ENCODE measurements around the gene SCARF2.
A peak's percentile ranks its signal among the peaks of the same experiment; 100 is the strongest.

SCARF2 gene

DNA sequence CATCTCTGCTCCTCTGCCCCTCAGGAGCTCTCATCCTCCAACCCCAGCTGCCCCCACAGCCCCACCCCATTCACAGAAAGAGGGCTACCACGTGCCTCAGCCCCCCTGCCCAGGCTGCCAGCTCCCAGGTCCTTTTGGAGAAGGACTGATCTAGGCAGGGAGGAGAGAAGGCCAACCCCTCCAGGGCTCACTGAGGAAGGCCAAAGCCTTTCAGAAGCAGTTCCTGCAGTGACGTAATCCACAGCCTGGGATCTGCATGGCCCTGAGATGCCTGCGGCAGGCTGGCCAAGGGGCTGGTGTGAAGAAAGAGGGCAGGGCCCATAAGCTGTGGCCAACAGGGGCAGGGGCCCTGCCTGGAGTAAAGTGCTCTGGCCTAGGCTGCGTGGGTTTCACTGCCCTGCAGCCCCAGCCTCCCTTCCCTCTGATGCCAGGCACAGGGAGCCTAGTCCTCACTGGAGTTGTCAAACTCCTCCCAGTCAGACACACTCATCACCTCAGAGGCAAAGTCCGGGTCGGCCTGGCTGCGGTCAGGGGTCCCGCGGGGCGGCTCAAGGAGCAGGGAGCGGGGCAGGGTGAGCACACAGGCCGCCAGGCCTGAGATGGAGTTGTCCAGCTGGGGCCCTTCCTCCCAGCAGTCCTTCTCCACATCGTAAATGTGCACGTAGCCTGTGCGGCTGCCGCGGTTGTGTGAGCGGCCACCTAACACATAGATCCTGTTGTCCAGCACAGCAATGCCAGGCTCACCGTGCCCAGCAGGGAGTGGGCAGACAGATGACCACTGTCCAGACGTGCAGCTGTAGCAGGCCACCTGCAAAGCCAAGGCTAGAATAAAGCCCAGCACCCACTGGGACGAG lies 4.2 kb upstream of the SCARF2 start:
- FAIRE-seq (no peak), DNase-seq (ENCODE audit: insufficient read length, low spot score) (no peak)

DNA sequence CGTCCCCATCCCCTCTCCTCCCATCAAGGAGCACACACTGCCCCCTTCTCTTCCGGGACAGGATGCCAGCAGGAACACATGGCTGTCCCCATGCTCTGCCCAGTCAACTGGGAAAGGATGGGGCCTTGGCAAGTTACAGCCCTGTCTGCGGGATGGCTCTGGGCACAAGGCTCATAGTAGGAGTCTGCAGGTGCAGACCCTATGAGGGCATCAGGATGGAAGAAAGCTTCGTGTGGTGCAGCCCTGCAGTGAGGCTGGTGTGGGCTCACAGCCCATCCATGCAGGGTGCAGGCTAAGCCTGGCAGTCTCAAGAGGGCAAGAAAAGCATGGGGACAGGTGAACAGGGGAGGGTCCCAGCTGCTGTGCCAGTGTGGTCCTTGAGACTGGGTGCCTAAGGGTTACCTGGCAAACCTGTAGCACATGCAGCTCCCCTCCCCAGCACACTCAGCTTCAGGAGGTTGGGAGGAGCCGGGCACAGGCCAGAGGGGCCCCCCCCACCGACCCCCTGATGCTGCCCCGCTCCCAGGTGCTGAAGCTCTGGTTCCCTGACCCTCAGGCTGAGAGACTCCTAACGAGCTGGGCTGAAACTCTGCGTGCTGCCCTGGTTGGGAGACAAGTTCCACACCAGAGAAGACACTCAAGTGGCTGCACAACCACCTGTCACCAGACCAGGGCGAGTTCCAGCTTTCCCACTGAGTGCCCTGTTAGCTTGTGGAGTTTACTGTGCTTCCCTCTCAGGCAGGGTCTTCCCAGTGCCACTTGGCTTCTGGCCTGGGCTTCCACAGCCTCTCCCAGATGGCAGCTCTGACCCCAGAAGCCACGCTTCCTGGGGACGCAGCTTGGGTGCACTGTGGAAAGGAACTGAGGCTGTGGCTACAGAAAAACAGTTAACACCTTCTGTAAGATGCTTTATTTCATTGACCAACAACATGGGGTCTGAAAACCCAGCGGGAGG lies 3.3 kb upstream of the SCARF2 start:
- FAIRE-seq: no peak
- DNase-seq (ENCODE audit: insufficient read length, low spot score): no peak

DNA sequence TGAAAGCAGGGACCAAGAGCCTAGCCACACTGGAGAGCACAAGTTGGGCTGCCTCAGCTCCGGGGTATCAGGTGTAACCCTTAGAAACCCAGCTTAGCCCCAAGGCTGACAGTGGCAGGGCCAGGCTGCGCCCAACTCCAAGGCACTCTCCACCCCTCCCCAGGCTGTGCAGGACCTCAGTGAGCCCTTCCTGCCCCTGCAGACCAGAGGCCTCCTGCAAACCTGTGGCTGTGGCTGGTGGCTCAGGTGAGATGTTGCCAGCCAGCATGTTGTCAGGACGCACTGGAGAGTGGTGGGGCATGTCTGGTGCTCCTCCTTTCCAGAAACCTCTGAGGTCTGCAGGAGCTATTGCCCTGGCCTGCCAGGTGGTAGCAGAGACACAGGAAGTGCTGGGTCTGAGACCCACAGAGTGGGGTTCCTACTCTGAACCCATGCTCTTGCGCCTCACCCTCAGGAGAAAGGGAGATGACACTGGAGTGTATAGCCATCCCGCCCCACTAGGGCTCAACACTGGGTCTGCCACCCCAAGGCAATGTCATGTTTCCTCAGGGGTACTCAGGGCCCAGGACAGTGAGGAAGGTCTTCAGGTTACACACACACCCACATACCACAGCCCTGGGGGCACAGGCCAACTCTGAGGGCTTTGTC lies 2.4 kb upstream of the SCARF2 start:
- FAIRE-seq (no peak), DNase-seq (ENCODE audit: insufficient read length, low spot score) (no peak)

DNA sequence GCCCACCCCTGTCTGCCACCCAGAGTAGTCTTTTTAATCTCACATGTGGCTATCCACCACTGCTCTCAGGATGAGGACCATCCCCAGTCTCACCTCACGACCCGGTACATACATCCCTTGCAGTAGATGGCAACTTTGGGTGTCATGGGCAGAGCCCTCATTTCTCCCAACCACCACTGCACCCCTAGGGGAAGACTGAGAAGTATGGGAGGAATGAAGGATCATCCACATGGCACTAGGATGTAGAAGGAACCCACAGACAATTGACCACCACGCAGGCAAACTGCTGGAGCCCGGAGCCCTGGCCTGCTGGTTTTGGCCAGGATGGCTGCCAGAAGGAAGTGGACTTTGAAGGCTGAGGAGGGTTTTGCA lies 1.9 kb upstream of the SCARF2 start:
- DNase-seq (ENCODE audit: insufficient read length, low spot score): no peak
- FAIRE-seq: no peak

DNA sequence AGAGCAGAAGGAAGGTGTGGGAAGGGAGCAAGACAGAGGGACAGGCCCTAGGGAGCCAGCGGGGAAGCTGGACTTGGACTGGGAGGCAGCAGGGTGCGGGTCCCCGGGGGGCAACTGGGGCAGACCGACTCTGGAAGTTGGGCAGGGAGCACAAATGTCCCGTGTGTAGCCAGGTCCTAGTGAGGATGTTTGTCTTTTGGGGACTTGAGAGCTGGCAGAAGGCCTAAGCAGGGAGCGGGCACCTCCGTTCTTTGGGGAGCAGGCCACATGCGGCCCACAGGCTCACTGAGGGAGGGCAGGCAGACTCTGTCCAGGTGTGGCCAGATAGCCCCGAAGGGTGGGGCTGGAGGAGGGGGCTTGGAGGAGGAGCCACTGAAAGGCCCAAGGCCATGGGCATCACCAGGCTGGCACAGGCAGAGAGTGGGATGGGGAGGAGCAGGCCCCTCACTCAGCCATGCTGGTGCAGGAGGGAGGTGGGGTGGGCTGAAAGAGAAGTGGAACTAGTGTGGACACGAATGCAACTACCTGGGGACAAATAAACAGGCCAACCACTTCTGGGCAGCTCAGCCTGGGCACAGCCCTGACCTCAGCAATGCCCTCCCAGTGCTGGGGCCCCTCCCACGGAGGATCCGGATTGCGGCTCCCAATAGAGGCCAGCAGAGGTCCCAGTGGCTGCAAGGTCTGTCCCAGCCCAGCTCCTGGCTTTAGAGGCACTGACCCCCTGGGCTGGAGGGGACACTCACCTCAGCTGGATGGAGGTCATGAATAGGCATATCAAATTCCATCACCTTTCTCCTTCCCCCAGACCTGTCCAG lies 1.3 kb upstream of the SCARF2 start:
- FAIRE-seq (peak; percentile 85), DNase-seq (ENCODE audit: insufficient read length, low spot score) (no peak)

DNA sequence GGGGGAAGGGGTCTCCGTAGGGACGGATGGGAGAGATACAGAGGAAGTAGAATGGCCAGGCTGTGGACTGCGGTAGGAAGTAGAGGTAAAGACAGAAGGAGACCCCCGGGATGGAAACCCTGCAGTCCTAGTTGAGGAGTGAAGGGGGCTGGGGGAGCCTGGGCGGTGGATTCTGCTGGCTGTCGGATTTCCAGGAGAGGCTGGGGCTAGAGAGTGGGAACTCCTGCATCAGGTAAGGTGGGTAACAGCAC lies 727 bp upstream of the SCARF2 start:
- FAIRE-seq: no peak
- DNase-seq (ENCODE audit: insufficient read length, low spot score): no peak

DNA sequence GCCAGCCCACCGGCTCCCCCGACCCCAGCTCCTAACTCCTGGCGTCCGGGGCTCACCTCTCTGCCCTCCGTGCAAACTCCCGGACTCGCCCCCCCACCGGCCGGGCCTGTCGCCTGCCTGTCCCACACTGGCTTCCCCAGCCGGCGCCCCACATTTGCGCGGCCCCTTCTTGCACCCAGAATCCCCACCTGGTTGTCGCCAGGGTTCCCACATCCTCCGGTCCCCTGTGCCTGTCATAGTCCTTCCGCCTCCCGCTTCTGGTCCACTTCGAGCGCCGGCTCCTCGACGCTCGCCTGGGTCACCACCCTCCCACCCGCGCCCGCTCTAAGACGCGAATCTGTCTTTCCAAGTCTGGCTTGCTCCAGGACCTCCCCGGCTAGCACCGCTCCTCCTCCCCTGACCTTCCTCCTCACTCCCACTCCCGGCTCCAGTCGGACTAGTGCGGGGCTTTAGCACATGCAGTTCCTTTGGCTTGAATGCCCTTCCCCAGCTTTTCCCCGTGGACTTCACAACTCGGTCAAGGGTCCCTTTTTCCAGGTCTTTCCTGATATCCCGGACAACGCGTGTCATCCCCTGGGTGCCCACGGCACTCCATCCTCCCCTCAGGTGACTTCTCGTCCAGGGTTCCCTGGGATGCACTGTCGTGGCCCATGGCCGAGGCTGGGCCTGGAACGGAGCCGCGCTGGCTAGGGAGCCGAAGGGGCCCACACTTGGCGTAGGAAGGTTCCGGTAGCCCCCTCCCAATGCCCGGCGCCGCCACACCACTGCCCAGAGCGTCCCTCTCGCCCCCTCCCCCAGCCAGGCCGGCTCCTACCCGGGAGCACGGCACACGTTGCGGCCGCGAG lies 635 bp downstream of the SCARF2 start:
- DNase-seq (ENCODE audit: insufficient read length, low spot score): no peak
- FAIRE-seq: no peak

DNA sequence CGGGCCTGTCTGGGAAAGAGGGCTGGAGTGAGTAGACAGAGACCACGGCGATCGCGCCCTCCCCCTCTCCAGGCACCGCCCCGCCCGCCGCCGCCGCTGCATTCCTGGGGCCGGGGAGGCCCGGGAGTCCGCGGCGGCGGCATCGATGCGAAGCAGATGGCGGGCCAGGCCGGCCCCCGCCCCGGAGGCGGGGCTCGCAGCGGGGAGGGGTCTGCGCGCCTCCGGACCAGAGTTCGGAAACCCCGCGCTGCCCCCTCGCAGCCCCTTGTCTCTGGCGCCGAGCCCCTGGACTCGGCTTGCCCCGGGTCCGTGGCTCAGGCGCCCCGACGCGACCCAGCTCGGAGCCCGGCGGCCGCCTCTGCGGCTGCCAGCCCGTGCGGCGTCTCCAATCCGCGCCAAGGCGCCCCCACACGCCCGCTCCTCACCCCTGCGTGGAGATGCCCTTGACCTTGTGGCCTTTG lies 1.3 kb downstream of the SCARF2 start:
- FAIRE-seq: no peak
- no peak for DNase-seq (ENCODE audit: insufficient read length, low spot score)

DNA sequence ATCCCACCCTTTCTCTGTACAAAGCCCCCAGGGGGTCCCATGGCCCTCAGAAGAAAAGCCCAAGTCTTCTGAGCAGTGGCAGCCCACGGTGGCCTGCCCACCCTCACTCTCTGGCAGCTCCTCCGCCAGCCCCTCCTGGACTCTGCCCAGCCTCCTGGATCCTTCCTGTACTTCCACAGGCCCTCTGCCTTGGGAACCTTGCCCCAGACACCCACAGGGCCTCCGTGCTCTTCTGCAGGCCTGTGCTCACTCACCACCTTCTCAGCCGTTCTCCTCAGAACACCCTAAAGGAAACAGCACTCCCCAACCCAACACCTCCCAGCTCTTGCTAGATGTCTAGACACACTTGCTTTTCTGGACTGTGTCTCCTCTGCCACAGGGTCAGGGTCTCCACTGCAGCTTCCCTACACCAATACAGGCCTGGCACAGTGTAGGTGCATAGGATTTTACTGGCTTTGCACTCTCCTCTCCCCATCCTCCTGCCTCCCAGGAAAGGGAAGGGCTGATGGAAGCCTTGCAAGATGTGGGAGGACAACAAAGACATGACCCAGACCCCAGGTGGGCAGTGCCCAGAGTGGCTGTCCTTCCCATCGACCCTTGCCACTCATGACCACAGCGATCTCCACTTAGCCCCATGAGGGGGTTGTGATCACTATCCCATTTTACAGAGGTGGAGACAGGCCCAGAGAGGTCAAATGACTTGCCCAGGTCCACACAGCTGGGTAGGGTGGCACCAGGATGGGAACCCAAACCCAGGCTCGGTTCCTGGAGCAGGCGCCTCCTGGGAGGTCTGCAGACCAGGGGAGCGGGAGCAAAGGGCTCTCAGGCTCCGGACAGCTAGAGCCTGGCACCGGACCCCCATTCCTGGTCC lies 2.0 kb downstream of the SCARF2 start:
- FAIRE-seq (peak; percentile 49), DNase-seq (ENCODE audit: insufficient read length, low spot score) (no peak)

DNA sequence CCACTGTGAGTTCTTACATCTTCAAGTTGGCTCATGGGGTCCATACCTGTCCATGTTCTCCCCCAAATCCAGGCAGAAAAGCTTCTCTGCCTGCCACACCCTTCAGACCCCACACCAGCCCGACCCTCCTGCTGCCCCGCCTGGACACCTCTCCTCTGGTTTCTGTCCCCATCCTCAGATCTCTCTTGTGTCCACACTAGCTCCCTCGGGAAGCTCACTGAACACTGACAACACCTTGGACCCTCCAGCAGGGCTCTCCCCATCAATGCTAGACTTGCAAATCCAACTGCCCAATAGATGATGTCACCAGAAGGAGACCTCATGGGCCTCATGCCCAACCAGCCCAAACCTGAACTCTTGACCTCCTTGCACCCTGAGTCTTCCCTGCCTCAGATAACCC lies 2.9 kb downstream of the SCARF2 start:
- FAIRE-seq: no peak
- no peak for DNase-seq (ENCODE audit: insufficient read length, low spot score)

DNA sequence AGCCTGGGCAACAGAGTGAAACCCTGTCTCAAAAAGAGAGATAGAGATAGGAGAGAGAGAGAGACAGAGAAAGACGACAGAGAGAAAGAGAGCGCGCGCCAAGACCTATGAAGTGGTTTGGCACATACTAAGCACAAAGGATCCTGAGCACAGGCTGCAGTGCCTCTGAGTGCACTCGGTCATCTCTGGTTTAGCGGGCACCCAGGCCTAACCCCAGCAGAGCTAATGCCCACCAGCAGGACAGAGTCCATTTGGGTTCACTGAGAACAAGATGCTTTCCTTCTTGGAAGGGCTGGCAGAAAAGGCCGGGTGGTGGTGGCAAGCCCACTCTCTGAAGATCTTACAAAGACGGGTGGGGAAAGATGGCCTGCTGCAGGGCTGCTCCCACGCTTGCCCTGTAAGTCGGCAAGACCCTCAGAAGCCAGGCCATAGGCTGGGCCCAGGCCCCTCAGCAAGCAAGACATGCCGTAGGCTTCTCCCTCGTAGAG lies 3.3 kb downstream of the SCARF2 start:
- DNase-seq (ENCODE audit: insufficient read length, low spot score): no peak
- no peak for FAIRE-seq

DNA sequence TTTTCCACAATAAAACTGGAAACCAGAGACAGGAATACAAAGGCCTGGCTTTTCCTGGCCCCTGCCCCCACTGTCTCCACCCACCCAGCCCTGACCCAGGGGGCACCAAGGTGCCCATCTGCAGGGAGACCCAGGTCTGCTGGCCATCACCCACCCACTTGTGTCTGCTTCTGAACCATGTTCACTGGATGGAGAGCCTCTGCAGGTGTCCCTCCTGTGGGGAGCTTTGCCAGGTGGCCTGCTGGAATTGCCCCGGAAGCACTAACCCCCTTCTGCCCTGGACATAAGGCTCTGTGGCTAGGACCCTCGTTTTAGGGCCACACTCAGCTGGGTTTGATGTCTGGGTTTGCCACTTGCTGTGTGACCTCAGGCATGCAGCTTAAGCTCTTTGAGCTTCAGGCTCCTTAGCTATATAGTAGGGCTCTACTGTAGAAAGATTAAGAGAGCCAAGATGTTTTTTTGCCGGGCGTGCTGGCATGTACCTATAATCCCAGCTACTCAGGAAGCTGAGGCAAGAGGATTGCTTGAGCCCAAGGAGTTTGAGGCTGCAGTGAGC lies 3.9 kb downstream of the SCARF2 start:
- FAIRE-seq: no peak
- no peak for DNase-seq (ENCODE audit: insufficient read length, low spot score)

DNA sequence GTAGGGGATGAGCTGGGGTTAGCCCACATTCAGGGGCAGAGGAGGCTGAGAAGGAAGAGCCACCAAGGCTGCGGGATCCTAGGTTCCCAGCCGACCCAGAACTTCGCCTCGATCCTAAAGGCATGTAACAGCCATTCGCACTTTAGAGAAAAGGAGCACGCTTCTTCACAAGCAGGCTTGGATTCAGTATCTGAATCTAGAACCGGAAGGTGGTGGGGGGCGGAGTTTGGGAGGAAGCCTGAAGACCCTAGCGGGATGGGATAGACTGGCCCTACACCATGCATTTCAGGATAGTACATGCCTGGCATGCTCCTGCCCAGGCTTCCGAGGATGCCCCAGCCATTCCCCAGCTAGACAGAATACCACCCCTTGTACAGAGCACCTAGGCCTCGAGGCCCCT lies 4.4 kb downstream of the SCARF2 start:
- FAIRE-seq: no peak

DNA sequence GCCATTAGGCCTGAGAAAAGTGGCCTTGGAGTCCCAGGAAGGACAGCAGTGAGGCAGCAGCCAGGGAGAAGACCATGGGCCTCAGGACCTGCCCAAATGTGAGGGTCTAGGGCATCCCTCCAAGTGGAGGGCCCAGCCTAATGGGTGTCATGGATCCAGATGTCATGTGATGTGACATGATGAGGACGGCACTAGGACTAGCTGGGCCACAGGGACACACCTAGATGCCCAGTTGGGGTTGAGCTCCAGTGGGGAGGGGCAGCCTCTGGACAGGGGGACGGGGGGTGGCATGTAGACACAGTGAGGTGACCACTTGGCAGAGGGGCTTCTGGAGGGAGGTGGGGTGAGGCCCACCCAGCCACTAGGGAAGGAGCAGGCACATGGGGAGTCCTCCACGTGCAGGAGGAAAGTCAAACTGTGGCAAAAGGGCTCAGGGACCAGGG lies 5.4 kb downstream of the SCARF2 start:
- no peak for FAIRE-seq
- DNase-seq (ENCODE audit: insufficient read length, low spot score): no peak

More for the DNA sequence above, 4.4 kb downstream of the SCARF2 start:
- DNase-seq (ENCODE audit: insufficient read length, low spot score): no peak

DNA sequence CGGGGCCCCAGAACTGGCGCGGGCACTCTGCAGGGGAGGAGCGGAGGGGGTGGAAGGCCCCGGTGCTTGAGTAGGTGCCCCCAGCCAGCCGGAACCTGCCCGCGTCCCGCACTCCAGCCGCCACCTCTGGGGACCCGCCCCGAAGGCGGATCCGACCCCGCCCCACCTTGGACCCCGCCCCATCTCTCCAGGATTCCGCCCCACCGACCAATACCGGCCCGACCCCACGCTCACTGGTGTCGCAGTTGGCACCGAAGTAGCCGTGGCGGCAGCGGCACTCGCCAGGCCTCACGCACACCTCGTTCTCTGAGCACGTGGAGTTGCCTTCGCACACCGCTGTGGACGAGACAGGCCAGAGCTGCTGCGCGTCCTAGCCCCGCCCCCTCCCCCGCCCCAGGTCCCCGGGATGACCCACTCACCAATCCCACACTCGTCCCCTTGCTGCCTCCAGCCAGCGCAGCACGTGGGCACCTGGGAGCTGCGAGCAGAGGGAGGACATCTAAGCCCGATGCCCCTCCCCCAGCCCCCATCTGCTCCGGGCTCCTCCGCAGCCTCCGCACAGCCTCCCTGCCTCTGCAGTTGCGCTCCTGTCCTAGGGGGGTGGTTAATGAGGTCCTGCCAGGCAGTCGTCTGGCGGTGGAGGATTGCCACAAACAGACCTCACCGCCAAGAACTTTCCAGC lies 6.0 kb downstream of the SCARF2 start:
- no peak for DNase-seq (ENCODE audit: insufficient read length, low spot score)
- FAIRE-seq: no peak

DNA sequence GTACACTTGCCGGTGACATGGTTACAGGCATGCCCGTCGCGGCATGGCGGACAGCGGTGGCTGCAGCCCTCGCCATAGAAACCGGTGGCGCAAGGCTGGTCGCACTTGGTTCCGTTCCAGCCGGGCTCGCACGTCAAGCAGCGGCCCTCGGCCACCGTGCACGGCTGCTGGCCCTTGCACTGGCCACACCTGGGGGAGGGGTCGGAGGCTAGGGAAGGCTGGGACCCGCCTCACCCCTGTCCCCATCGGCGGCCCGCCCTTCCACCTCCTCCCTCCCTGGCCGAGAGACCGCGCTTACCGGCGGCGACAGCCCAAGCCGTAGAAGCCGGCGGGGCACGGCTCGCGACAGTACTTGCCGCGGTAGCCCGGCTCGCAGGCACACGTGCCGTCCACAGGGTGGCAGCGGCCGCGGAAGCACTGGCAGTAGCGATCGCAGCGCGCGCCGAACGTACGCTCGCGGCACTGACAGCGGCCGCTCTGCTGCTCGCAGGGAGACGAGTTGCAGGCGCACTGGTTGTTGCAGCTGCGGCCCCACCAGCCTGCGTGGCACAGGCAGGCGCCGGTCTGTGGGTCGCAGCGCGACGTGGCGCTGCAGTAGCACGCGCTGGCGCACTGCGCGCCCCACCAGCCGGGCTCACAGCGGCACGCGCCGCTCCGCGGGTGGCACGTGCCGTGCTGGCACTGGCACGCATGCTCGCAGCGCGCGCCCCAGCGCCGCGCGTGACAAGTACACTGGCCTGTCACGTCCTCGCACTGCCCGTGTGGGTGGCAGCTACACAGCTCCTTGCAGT lies 6.7 kb downstream of the SCARF2 start:
- DNase-seq (ENCODE audit: insufficient read length, low spot score): no peak
- no peak for FAIRE-seq

Measured in HTR-8/SVneo (cell line).